NCI-H2171 treated with DMSO at 0.1 percent for 48 hours (cell line): Measurements from ENCODE around the gene DGKH.

ENCODE experiments used
- DNase-seq: peaks from one replicate; lab custom pipeline; 2025; lab: John Stamatoyannopoulos, UW

Gene DGKH, protein sequence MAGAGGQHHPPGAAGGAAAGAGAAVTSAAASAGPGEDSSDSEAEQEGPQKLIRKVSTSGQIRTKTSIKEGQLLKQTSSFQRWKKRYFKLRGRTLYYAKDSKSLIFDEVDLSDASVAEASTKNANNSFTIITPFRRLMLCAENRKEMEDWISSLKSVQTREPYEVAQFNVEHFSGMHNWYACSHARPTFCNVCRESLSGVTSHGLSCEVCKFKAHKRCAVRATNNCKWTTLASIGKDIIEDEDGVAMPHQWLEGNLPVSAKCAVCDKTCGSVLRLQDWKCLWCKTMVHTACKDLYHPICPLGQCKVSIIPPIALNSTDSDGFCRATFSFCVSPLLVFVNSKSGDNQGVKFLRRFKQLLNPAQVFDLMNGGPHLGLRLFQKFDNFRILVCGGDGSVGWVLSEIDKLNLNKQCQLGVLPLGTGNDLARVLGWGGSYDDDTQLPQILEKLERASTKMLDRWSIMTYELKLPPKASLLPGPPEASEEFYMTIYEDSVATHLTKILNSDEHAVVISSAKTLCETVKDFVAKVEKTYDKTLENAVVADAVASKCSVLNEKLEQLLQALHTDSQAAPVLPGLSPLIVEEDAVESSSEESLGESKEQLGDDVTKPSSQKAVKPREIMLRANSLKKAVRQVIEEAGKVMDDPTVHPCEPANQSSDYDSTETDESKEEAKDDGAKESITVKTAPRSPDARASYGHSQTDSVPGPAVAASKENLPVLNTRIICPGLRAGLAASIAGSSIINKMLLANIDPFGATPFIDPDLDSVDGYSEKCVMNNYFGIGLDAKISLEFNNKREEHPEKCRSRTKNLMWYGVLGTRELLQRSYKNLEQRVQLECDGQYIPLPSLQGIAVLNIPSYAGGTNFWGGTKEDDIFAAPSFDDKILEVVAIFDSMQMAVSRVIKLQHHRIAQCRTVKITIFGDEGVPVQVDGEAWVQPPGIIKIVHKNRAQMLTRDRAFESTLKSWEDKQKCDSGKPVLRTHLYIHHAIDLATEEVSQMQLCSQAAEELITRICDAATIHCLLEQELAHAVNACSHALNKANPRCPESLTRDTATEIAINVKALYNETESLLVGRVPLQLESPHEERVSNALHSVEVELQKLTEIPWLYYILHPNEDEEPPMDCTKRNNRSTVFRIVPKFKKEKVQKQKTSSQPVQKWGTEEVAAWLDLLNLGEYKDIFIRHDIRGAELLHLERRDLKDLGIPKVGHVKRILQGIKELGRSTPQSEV

DNA sequence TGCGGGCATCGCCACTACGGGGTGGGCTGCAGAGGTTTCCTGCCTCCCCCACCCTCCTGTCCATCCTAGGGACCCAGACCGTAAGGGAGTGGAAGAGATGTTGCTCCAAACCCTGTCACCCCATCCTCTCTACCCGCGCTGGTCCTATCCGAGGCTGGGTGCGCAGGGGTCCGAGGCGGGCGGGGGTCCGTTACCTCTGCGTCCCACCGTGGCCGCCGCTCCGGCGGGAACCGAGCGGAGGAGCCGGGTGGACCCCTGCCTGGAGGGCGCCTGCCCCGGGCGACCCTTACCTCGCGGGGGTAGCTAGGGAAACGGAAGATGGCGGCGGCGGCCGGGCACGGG lies at the start of gene DGKH:
DGKH (plus strand) TSS at position 307 of the 342 bp plus-strand sequence. CDS start 126 bp downstream, outside the sequence.
- no peak for DNase-seq

DNA sequence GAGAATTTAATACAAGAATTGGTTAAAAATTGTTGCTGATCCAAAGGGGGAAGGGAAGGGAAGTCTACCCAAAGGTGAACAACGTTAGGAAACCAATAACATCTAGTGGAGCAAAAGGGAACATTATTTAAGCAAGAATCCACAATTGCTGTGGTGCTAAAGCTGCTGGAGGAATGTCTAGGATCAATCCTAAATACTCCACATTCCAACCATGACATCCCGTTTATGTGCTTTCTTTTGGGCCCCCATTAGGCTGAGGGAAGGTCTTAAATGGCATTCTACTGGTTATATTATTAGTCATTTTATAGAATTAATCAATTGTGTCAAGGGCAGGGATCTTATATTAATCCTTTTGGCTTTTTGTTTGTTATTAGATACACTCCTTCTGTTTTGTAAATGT lies 47.6 kb upstream of the DGKH start:
- DNase-seq, result no peak

DNA sequence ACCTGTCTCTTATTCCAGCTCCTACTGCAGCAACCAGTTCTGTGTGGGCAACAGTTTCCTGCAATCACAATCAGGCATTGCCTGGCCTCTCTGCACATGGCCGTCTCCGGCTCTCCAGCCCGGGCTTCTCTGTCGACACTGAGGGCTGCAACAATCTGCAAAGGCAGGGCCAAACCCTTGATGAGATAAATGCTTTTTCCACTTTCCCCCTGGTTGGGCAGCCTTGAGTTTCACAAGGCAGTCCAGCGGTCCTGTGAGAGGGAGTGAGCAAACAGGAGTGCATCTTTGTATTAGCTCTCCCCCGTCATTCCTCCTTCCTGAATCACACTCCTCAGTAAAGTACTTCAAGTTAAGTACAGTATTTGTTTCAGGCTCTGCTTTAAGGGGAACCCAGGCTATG lies 46.9 kb upstream of the DGKH start:
- no peak for DNase-seq

DNA sequence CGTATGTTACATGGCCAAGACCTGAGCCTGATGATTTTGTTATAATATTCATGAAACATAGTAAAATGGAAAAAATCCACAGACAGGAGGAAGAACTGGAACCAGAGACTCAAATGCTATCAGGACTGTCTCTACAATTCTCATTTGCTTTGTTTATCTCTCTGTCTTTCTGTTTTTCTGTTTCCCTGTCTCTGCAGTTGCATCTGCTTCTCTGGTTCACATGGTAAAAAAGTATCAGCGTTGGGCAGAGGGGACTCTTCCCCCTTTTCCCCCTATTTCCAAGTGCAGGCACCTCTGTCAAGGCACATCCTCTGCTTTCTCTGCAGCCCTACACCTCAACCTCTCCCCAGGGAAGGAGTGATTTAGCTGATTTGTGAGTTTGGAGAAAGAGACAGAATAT lies 46.4 kb upstream of the DGKH start:
- no peak for DNase-seq

DNA sequence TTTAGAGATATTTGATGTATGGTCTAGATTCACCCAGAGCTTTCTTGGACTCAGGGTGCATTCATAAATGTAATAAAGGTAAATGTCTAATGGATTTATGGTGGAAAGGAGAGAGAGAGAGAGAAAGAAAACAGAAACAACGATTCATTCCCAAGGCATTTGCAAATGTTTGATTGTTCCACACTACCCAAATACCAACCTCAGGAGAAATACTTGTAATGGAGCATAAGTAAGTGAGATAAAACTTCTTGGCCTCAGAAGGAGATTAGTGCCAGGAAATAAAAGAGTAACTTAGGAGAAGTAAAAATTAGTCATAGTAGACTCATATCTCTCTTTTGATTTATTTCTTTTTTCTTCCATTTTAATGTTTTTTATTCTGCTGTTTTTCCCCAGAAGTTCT lies 40.6 kb upstream of the DGKH start:
- no peak for DNase-seq

DNA sequence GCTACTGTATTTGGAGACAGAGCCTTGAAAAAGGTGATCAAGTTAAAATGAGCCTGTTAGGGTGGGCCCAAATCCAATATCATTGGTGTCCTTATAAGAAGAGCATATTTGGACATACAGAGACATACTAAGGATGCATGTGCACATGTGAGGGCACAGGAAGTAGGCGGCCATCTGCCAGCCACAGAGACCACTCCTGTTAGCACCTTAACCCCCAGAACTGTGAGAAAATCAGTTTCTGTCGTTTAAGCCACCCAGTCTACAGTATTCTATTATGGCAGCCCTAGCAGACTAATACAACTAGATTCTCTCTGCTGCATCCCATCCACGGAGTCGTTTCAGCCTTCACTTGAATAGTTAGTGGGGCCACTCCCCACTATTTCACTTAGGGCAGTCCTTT lies 39.4 kb upstream of the DGKH start:
- DNase-seq, result no peak

DNA sequence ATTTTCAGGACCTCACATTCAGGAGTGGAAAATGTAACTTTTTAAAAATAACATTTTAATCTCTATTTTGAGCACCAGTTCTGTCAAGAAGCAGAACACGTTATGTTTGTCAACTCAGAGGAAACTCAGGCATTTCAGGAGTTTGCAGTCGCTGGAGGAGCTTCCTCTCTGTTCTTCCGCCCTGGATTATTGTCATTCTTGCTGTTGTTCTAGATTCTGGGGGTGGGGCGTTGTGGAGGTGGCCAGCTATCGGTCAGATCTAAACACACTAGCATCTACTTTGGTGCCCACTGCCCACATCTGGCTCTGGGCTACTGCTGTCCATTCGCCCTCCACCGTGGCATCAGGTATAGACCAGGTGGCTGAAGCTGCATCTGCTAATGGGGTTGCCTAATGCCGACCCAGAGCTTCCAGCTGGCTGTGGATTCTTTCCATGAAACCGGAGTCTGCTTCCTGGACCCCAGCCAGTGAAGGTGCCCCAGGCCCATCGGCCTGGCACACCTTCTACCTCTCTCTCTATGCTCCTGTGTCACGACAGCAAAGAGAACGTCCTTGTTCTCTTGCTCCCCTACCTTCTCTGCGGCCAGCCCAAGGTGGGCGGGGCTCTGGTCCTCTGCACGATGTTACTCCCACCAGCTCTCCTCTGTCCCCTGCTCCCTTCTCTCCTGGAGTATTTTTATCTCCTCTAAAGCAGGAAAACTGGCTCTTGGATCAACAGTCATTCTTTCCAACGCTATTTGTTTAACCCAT lies 36.7 kb upstream of the DGKH start:
- DNase-seq, result no peak

DNA sequence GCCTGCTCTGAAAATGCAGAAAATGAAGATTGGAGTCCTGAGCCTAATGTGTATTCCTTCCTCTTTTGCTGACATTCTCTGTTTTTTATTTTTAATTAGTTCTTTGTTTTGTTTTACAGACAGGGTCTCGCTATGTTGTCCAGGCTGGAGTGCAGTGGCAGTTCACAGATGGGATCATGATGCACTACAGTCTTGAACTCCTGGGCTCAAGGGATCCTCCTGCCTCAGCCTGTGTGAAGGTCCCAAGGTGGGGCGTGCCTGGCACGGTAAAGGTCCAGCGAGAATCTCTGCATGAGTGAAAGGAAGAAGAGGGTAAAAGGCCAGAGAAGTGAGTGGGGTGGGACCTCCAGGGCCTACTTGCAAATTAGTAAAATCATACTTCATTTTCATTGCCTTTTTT lies 34.3 kb upstream of the DGKH start:
- no peak for DNase-seq

DNA sequence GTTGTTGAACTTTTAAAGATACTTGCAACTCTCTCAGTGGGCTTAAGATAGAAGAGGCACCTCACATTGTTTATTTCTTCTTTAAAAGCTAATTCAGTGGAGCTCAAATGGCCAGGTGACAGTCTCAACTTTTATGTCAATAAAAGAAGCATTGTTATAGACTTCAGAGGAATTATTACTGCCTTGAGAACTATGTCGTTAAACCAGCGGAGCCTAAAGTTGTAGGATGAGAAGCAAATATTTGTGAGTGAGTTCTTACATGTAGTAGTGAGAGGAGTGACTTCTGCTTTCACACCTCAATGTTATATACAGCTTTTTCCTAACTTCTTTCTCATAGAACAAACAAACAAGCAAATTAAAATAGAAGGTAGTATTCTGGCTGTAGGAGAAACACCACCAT lies 31.2 kb upstream of the DGKH start:
- no peak for DNase-seq

DNA sequence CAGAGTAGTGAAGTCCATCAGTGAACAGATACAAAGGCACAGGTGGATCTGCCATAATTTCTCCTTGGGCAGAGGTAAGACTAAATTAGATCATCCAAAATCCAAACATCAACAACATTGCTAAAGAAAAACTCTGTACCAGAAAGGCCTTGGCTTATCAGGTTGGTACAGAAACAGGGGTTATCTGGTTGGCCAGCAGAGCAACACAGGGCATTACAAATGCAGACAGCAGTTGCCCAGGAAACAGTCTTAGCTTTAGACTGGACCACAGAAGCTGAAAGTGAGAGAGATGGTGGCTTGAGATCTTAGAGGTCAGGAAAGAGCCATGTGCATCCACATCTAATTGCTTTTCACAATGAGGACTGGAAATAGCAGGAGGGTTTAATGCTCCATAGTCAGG lies 26.6 kb upstream of the DGKH start:
- no peak for DNase-seq

DNA sequence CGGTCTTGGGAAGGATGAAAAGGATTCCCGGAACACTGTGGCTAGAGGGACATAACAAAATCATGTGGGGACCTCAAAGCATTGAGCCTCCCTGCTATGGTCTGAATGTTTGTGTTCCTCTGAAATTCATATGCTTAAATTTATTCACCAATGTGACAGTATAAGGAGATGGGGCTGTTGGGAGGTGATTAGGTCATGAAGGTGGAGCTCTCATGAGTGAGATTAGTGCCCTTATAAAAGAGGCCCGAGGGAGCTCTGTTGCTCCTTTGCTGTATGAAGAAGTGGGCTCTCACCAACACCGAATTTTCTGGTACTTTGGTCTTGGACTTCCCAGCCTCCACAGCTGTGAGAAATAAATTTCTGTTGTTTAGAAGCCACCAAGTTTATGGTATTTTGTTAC lies 26.1 kb upstream of the DGKH start:
- DNase-seq, result no peak

DNA sequence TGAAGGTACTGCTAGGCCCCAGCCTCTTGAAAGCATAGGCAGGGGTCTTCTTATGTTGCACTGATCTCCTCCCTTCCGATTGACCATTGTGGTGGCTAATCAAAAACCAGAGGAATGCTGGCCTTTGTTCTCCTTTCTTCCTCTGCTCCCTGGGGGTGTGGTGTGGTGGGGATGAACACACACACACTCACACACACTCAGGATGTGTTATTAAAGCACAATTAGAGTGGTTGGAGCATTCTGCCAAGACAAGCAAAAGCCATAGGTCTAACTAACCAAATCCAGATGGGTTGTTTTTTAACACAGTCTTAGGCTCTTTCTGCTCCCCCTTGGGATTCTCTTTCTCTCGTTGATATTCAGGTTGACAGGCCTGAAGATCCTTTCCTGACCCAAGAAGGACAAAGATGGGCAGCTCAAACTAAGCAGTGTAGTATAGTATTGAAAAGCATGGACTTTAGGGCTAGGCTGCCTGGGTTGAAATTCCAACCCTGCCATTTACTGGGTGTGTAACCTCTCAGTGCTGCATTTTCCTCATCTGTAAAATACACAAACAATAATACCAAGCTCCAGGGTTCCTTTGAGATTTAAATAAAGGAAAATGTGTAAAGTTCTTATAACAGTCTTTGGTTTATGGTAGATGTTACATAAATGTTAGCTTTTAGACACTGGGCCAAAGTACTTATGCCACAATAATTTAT lies 25.5 kb upstream of the DGKH start:
- DNase-seq, result no peak

DNA sequence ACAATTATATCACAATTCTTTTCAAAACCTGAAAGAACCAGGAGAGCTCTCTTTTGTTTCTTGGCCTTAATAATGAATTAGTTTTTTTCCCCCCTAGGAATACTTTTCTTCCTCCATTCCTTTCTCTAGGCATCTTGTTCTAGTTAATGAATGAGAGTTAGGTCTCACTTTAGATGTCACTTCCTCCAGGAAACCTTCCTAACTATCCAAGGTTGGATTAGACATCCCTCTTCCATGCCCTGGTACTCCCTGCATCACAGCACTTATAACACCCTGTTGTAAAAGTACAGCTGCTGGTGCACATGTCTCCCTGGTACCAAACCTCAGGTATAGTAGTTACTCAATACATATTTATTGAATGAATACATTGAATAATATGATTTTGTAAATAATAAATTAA lies 21.2 kb upstream of the DGKH start:
- no peak for DNase-seq

DNA sequence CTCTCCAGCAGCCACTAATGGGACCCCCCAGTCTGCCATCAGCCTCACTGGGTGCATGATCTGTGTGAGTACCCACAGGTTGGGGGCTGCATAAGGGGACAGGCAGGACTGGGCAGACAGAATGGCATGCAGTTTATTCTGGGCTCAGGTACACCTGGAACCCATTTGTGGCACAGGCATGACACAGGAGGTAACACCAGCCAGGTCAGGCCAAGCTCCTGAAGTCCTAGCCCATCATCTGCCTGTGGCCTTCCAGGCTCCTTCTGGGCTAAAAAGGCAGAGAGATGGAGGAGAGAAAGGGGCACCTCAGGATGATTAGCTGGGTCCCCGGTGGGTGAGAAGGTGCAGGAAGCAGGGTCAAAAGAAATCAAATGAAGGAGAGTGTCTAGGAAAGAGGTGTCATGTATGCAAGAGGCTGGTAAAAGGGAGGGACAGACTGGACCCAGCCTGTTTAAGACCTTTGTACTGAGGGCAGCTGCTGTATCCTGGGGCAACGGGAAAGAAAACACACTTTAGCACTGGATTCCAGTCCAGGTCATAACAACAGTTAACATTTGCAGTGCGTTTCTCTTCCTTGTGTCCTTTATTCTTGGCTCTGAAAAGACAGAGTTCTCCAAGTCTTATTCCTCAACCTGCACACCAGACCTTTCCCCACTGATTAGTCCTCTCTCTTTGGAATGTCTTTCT lies 20.2 kb upstream of the DGKH start:
- no peak for DNase-seq

DNA sequence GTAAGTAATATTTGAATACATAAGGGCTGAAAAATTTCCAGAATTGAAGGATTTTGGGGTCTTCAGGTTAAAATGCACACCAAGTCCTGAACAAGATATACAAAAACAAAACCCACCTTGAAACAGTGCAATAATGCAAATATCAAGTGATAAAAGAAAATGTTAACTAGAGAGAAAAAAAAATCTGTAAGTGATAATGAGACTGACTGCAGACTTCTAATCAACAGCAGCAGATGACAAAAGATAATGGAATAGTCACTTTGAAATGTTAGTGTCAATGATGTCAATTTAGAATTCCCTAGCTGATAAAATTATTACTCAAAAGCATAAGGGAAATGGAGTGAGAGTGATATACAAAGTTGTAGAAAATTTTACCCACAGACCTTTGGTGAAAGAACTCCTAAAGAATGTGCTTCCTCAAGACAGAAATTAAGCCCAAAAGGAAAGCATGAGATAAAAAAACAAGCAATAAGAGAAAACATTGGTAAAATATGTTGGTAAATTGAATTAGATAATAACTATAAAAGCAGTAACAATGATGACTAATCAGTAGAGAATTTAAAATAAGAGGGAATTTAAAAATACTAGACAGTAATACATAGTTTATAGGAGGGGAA lies 12.4 kb upstream of the DGKH start:
- no peak for DNase-seq

DNA sequence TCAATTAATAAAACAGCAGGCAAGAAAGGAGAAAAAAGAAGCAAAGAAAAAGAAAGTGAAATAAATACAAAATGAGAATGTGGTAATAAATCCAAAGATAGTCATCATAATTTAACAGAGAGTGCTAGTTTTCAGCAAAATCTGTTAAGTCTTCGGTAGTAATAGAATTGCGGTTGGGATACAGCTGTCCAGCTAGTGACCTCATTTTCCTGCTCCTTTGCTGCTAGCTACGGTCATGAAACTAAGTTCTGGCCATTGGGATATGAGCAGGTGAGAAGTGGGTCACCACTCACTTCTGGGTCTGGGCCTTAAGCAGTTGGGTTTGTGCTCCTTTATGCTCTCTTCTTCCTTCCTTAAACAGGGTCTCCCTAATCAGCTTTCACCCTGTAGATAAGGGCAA lies 11.7 kb upstream of the DGKH start:
- no peak for DNase-seq

DNA sequence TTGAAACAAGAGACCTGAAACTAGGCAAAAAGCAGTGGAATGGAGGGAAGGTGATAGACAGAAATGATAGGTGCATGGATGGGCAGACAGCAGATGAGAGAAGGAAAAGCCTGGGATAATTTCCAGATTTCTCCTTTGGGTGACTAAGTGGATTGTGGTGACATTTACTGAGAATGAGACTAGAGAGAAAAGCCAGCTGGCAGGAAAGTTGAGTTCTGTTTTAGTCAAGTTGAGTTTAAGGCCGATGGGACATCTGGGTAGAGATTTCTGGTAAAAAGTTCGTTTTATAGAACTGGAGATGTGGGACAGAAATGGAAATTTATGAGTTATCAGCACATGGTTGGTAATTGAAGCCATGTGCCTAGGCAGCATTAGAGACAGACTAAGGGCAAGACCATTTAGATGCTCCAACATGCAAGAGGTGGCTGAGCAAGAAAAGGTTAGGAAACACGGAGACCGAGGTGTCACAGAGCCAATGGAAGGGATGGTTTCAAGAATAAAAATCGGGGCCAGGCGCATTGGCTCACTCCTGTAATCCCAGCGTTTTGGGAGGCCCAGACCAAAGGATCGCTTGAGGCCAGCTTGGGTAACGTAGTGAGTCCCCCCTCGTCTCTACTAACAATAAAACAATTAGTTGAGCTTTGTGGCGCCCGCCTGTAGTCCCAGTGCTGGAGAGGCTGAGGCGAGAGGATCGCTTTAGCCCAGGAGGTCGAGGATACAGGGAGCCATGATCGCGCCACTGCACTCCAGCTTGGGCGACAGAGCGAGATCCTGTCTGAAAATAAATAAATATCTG lies 9.6 kb upstream of the DGKH start:
- no peak for DNase-seq

DNA sequence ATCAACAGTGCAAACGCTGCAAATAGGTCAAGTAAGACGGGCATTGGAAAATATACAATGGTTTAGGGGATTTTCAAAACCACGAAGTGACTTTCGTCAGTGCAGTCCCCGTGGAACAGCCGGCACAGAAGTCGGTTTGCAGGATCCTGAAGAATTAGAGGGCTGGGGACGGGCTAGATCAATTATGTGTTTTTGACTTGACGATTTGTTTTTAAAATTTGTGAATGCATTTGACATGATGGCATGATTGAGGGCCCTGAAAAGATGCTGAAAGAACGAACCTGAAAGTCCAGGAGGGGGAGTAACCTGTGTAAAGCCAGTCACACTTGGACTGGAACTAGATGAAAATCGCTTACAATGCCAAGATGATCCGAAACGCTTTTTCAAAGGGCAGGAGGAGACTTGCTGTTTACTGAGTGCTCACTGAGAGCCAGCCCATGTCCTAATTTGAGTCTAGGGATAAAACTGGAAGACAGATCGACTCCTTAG lies 8.9 kb upstream of the DGKH start:
- DNase-seq, result no peak
